Small intestine (tissue), 16 donors: Measurements from ENCODE around the gene CACNB4. TPM values are rescaled to one million over a fixed set of nuclear protein-coding genes. Genes with fewer than 3 reads are reported as not detected.
A peak's percentile ranks its signal among the peaks of the same experiment; 100 is the strongest.

Source experiments
- DNase-seq, 2 donors: peaks; one replicate each; pipeline versions ENCODE4 v3.0.0 to v3.0.0-alpha.2; 2013
- FAIRE-seq: peaks from 2 replicates; lab custom pipeline; 2012; peaks lifted over from hg19 to GRCh38; lab: Jason Lieb, UNC
- H3K27ac ChIP-seq, 3 donors: one replicate each; pipeline ENCODE4 v1.5.1; 2013; ENCODE audit warnings: low read length in 2 of 3, mild to moderate bottlenecking in 2 of 3, control low read depth in 1 of 3, inconsistent platforms in 1 of 3, low read depth in 1 of 3, moderate library complexity in 1 of 3
- H3K27me3 ChIP-seq, 3 donors: one replicate each; pipeline ENCODE4 v1.6.1; 2013; ENCODE audit warnings: low read length in 3 of 3, inconsistent platforms in 1 of 3; ENCODE audit not compliant: control insufficient read depth in 3 of 3, insufficient read depth in 3 of 3
- H3K36me3 ChIP-seq, 3 donors: one replicate each; pipeline ENCODE4 v1.6.1; 2013; ENCODE audit warnings: low read length in 3 of 3, inconsistent platforms in 1 of 3, low read depth in 1 of 3, mild to moderate bottlenecking in 1 of 3, moderate library complexity in 1 of 3; ENCODE audit not compliant: control insufficient read depth in 3 of 3, insufficient read depth in 2 of 3
- H3K4me1 ChIP-seq, 3 donors: one replicate each; pipeline ENCODE4 v1.6.1; 2013; ENCODE audit warnings: low read length in 2 of 3, inconsistent platforms in 1 of 3, low read depth in 1 of 3, mild to moderate bottlenecking in 1 of 3, moderate library complexity in 1 of 3; ENCODE audit not compliant: control insufficient read depth in 3 of 3, insufficient read depth in 2 of 3
- H3K4me3 ChIP-seq, 3 donors: one replicate each; pipeline ENCODE4 v1.5.1; 2013; ENCODE audit warnings: low read length in 3 of 3, control low read depth in 1 of 3, inconsistent platforms in 1 of 3, low read depth in 1 of 3, mild to moderate bottlenecking in 1 of 3, moderate library complexity in 1 of 3
- H3K9me3 ChIP-seq, 2 donors: one replicate each; pipeline ENCODE4 v1.6.1; 2013; ENCODE audit warnings: low read depth in 1 of 2, low read length in 1 of 2; ENCODE audit not compliant: control insufficient read depth in 2 of 2, insufficient read depth in 1 of 2
- WGBS, 3 donors: extraction: QIAGEN DNeasy Blood & Tissue Kit; methylation state at CpG; one replicate each; pipeline ENCODE4 v1.1.7; 2013; 5-methylcytosine and 5-hydroxymethylcytosine counted together
- long read RNA-seq, 10 donors: transcript quantifications; one replicate each; lab custom pipeline, GENCODE V29; 2026
- polyA plus RNA-seq, 4 donors: library from polyadenylated mRNA; stranded (reverse) in 3 of 4; unstranded in 1 of 4; fragments of 200-250 nt in 3 of 4; fragments of 120-200 nt in 1 of 4; gene quantifications; one replicate each; pipeline versions ENCODE4 v1.2.1 to v1.2.3, GENCODE V29; 2013
- donor health status: healthy with polysubstance abuse.
- donor health status: control.
- donor health status: control.
- donor health status: Bipolar disorder and iron deficiency.
- donor health status: healthy.

Gene CACNB4
- polyA plus RNA-seq, result 1 to 10 TPM in 1 of 4 donors, under 1 TPM in 2, not detected in 1; 0.27 to 1.3 (median 0.27) TPM
- long read RNA-seq, donor 1, result 0 reads
- long read RNA-seq, donor 2, result 0 reads
- long read RNA-seq, donor 3, result 0 reads
- long read RNA-seq, donor 4, result 0 reads
- long read RNA-seq, donor 5, result 0 reads
- long read RNA-seq, donor 6, full-length matches to known transcripts, result 1 of 1 reads
- long read RNA-seq, donor 6, partial matches to known transcripts, result 0 of 1 reads
- long read RNA-seq, donor 6, other reads (novel, unspliced or antisense), result 0 of 1 reads
- long read RNA-seq, donor 7, result 0 reads
- long read RNA-seq, donor 8, result 0 reads
- long read RNA-seq, donor 9, result 0 reads
- long read RNA-seq, donor 10, full-length matches to known transcripts, result 2 of 2 reads
- long read RNA-seq, donor 10, partial matches to known transcripts, result 0 of 2 reads
- long read RNA-seq, donor 10, other reads (novel, unspliced or antisense), result 0 of 2 reads

GRCh38 chr2:152098496-152099366 lies at the start of gene CACNB4:
Gene CACNB4 (minus strand): TSS chr2:152099044.
- Histone ChIP-seq H3K4me1 (peaks cover 0 to 8% (median 2%) of the 10 kb centered on the region in 3 donors), H3K4me3 (peak within 1 kb of the TSS; percentile 11 to 64 (median 39)), H3K27ac (no peak within 1 kb of the TSS), H3K27me3 (peaks cover 4 to 60% (median 15%) of the 10 kb centered on the region in 3 donors), H3K9me3 (no peaks in the 10 kb centered on the region), H3K36me3 (no peaks in the 10 kb centered on the region)
- peak in 1 of 2 donors; percentile 24 for DNase-seq
- WGBS, 3 donors, result 0 to 1% (median 1%) methylated on average over 57 to 73 of the region's 73 CpGs
- no peak for FAIRE-seq

- no peaks in the 10 kb centered on the region for H3K9me3 ChIP-seq
- peak overlapping the region in 2 of 3 donors; percentile 2 to 67 for H3K27ac ChIP-seq
- 52 to 64% (median 63%) methylated on average over 5 of the region's 5 CpGs for WGBS, 3 donors
- H3K4me3 ChIP-seq, result no peak overlapping the region
- H3K4me1 ChIP-seq, result peaks cover 0 to 6% (median 0%) of the 10 kb centered on the region in 3 donors
- no peak for FAIRE-seq
- H3K27me3 ChIP-seq, result no peaks in the 10 kb centered on the region
- peaks cover 0 to 10% (median 5%) of the 10 kb centered on the region in 3 donors for H3K36me3 ChIP-seq
- DNase-seq, result peak; percentile 57 to 74
These were observed 35.8 kb upstream of the CACNB4 start for GRCh38 chr2:152134488-152135280.

GRCh38 chr2:152132306-152132705 lies 33.5 kb upstream of the CACNB4 start:
- peaks cover 0 to 14% (median 7%) of the 10 kb centered on the region in 3 donors for H3K36me3 ChIP-seq
- WGBS, 3 donors, result 12 to 45% (median 32%) methylated on average over 1 of the region's 1 CpG
- no peak overlapping the region for H3K27ac ChIP-seq
- peak; percentile 75 for FAIRE-seq
- DNase-seq, result peak; percentile 25 to 37
- H3K27me3 ChIP-seq, result no peaks in the 10 kb centered on the region
- no peak overlapping the region for H3K4me3 ChIP-seq
- no peaks in the 10 kb centered on the region for H3K9me3 ChIP-seq
- peaks cover 0 to 6% (median 0%) of the 10 kb centered on the region in 3 donors for H3K4me1 ChIP-seq

GRCh38 chr2:152127628-152128027 lies 28.8 kb upstream of the CACNB4 start:
- DNase-seq (no peak), FAIRE-seq (no peak)
- peaks cover 0 to 23% (median 11%) of the 10 kb centered on the region in 3 donors for H3K36me3 ChIP-seq
- H3K9me3 ChIP-seq, result no peaks in the 10 kb centered on the region
- no peaks in the 10 kb centered on the region for H3K27me3 ChIP-seq
- no peak overlapping the region for H3K4me3 ChIP-seq
- H3K27ac ChIP-seq, result no peak overlapping the region
- H3K4me1 ChIP-seq, result no peaks in the 10 kb centered on the region

GRCh38 chr2:152126664-152127063 lies 27.8 kb upstream of the CACNB4 start:
- Histone ChIP-seq H3K4me3 (no peak overlapping the region), H3K27me3 (no peaks in the 10 kb centered on the region), H3K4me1 (no peaks in the 10 kb centered on the region), H3K27ac (no peak overlapping the region), H3K9me3 (no peaks in the 10 kb centered on the region), H3K36me3 (peaks cover 0 to 28% (median 13%) of the 10 kb centered on the region in 3 donors)
- DNase-seq (no peak), FAIRE-seq (no peak)
- 86 to 93% (median 91%) methylated on average over 4 of the region's 4 CpGs for WGBS, 3 donors

GRCh38 chr2:152122161-152122560 lies 23.3 kb upstream of the CACNB4 start:
- Histone ChIP-seq H3K36me3 (peaks cover 0 to 22% (median 13%) of the 10 kb centered on the region in 3 donors), H3K9me3 (no peaks in the 10 kb centered on the region), H3K4me1 (no peaks in the 10 kb centered on the region), H3K4me3 (no peak overlapping the region), H3K27ac (no peak overlapping the region), H3K27me3 (no peaks in the 10 kb centered on the region)
- FAIRE-seq (peak; percentile 33), DNase-seq (peak in 1 of 2 donors; percentile 22)
- 59 to 86% (median 75%) methylated on average over 2 of the region's 2 CpGs for WGBS, 3 donors

- no peak overlapping the region for H3K4me3 ChIP-seq
- 89 to 100% (median 97%) methylated on average over 1 of the region's 1 CpG for WGBS, 3 donors
- no peaks in the 10 kb centered on the region for H3K27me3 ChIP-seq
- peaks cover 0 to 19% (median 13%) of the 10 kb centered on the region in 3 donors for H3K36me3 ChIP-seq
- H3K27ac ChIP-seq, result no peak overlapping the region
- no peaks in the 10 kb centered on the region for H3K4me1 ChIP-seq
- DNase-seq, result no peak
- no peaks in the 10 kb centered on the region for H3K9me3 ChIP-seq
- FAIRE-seq, result no peak
These were observed 21.6 kb upstream of the CACNB4 start for GRCh38 chr2:152120430-152120829.
